CD4-positive, alpha-beta T cell treated with Interleukin-4 for 1 hour (primary cell): Measurements from ENCODE around the gene RNF8.
A peak's percentile ranks its signal among the peaks of the same experiment; 100 is the strongest.
"Not testable (repeated sequence)": the region's sequence is repeated elsewhere in the genome, so short reads cannot be mapped to it uniquely, and the experiment has no call there.

ENCODE experiments used
- DNase-seq, 2 donors: peaks; one replicate each; pipeline ENCODE4 v3.0.0-alpha.2; 2020 to 2022

The RNF8 gene

DNA sequence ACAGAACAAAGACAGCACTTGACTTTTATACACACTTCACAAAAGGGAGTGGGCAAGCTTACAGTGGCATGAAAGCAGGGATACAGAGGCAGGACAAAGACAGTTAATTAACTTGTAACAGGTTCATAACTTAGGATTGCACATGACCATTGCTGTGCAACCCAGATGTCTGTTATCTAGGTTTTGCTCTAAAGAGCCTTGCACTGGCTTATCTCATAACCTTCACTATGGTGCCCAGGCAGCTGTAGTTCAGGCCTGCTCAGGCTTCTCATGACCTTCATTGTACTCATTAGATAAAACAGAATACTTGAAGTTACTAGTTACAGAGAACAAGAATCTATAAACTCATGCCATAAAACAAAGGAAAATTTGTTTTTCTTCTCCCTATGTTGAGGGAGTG lies 47.9 kb downstream of the RNF8 start:
- not testable (repeated sequence) for DNase-seq

DNA sequence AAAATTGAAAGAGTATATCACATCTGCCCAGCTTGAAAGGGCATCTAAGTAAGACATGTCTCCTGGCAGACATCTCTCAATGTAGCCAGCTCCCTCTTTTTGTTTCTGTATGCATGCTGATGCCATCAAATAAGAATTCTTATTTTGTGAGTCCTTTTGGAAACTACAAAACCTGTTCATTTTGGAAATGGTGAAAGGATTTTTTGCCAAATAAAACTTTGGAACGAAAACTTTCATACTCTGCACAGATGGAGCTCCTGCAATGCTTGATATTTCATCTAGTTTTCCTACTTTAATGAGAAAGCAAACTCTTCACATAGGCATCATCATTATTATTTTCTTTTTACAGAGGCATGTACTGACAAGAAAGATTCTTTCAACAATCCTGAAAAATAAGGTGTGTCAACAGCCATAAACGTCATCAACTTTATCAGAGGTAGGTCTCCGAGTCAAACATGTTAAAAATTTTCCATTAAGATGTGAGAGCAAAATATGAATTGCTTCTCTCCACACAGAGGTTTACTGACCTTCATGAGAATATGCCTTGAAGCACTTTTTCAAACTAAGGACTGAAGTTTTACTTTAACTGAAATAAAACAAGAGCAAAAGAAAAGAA lies 53.1 kb downstream of the RNF8 start:
- no peak for DNase-seq

DNA sequence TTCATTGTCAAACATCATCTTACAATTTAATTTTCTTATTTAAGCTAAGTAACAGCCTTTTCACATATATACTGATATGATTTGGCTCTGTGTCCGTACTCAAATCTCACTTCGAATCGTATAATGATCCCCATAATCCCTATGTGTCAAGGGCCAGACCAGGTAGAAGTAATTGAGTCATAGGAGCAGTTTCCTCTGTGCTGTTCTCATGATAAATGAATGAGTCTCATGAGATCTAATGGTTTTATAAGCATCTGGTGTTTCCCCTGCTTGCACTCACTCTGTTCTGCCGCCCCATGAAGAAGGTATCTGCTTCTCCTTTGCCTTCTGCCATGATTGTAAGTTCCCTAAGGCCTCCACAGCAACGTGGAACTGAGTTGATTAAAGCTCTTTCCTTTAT lies 54.2 kb downstream of the RNF8 start:
- no peak for DNase-seq

DNA sequence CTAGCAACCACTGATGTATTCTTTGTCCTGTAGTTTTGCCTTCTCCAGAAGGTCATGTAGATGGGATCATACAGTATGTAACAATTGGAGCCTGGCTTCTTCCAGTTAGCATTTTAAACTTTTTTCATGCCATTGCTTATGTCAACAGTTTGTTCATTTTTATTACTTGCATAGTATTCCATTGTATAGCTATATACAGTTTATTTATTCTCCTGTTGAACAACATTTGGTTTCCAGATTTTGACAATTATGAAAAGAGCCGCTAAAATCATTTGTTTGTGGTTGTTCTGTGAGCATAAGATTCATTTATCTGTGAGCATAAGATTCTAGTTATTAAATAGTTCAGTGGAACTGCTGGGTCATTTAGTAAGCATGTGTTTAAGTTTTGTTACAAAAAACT lies 55.7 kb downstream of the RNF8 start:
- no peak for DNase-seq

DNA sequence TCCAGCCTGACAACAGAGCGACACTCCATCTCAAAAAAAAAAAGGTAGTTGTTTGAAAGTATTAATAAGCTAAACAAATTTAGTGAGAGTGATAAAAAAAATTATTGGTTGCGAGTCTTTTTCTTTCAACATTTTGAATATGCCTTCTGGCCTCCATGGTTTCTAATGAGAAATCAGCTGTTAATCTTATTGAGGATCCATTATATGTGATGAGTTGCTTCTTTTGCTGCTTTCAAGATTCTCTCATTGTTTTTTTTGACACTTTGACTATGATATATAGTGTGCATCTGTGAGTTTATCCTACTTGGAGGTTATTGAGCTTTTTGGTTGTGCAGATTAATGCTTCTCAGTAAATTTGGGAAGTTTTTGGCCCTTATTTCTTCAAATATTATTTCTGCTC lies 63.6 kb downstream of the RNF8 start:
- DNase-seq: no peak

DNA sequence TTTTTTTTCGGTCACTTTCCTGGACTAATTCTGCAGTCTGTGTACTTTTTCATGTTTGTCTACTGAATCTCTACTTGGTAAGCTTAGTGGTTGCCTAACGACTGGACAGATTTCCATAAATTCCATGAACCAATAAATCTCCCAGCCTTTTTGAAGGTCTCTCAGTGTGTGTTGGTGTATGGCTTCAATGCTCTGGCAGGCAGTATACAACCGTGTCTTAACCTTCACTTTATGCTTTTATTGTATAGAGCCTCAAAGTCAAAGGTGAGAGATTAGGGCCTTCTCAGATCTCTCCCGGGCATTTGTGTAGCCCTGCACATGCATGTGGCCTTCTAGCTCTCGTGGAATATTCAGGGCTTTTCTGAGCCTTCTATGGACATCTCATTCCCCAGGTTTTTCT lies 64.9 kb downstream of the RNF8 start:
- no peak for DNase-seq

DNA sequence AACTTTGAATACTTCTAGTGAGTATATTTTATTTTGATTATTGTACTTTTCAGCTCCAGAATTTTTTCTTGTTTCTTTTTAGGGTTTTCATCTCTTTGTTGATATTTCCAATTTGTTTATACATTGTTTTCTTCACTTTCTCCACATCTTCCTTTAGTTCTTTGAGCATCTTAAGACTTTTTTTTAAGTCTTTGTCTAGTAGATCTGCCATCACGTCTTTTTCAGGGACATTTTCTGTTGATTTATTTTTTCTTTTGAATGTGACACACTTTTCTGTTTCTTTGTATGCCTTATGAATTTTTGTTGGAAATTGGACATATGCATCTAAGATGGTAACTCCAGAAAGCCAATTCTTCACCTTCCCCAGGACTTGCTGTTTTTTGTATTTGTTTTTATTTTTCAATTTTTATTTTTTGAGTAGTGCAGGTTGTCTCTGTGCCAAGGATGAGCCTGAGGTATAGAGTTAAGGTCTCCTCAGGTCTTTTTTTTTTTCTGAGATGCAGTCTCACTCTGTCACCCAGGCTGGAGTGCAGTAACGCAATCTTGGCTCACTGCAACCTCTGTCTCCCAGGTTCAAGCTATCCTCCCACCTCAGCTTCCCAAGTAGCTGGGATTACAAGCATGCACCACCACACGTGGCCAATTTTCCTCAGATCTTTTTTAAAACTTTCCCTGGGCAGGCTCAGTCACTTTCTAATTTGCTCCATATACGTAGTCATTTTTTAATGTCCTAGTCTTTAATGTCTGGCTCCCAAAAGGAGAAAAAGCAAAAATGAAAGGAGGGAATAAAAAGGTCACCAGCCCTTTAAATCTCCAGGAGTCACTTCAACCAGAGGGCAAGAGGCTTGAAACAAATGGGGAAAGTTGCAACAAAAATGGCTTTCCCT lies 72.5 kb downstream of the RNF8 start:
- DNase-seq: no peak

DNA sequence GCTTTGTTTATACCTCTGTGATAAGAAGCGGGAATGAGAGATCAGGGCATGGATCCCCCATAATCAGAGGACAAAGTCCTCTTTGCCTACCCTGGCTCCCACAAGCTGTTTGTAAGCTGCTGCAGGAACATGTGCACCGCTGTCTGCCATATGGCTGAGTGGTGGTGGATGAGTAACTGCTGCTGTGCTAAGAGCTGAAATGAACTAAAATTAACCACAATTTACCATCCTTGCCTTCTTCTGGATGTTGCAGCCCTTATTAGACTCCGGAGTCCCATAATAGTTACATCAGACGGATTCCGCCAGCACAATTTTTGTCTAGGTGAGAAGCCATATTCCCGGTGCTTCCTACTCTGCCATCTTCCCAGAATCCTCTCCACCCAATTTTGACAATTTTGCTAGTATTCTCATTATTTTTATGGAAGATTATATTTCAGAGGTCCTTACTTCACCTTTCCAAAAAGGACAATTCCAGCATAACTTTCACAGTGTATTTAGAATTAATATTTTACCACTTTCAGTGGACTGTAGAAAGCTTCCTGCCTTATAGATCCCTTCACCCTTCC lies 73.2 kb downstream of the RNF8 start:
- no peak for DNase-seq

DNA sequence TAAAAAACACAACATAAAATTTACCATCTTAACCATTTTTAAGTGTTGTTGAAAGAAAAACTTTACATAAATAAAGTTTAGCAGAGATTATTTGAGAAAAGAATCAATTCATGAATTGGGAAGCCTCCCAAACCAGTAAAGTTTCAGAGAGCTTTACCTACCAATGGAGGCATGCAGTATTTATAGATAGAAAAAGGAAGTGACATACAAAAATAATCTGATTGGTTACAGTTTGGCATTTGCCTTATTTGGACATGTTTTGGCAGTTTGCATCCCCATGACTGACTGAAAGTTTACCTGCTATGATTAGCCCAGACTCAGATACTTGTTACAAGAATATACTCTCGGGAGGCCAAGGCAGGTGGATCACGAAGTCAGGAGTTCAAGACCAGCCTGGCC lies 75.6 kb downstream of the RNF8 start:
- no peak for DNase-seq

DNA sequence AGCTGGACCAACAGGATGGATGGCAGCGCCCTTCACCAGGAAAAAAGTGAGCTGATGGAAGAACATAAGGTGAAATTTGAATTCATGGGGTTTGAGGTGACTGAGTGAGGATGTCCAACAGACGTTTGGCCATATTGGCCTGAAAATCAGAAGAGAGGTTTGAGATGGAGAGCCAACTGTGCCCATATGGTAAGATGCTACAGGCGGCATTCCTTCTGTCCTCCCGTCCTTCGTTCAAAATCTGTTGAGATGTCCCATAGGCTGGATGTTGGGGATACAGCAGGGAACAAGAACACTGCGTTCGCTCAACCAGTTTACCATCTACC lies 78.8 kb downstream of the RNF8 start:
- DNase-seq: no peak

DNA sequence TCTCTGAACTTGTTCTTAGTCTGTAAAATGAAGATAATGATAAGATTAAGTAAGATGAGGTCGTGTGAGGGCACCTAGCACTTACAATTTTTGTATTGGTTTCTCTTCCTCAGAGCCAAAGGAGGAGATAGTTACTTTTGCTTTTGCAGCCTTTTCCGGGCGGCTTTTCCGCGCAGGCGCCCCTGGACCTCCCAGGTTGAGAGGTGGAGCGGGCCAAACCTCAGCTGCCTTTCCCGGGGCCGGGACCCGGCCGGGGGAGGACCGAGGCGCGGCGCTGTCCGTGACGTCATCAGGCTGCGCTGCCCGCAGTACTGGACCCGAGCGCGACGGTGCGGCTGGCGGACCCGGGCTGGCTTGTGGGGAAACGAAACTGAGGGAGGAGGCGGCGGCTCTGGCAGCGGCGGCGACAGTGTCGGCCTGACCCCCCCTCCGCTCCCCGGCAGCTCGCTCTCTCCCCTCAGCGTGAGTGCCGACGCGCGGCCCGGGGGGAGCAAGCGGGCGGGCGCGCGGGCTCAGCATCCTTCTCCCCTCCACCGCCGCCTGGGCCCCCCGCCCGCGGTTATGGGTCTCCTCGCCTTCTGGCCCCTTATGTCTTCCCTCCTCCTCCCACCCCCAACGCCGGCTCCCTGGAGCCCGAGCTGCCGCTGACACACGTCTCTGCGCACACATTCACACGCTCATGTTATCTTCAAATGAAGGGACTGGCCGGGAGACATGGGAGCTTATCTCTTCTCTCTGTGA lies 79.3 kb downstream of the RNF8 start, which contains the start of gene CMTR1:
Gene CMTR1, plus strand, starts transcription at position 306 of the 741 bp plus-strand sequence. CDS start 2,409 bp downstream, outside the sequence.
- peak; percentile 97 to 98 for DNase-seq

DNA sequence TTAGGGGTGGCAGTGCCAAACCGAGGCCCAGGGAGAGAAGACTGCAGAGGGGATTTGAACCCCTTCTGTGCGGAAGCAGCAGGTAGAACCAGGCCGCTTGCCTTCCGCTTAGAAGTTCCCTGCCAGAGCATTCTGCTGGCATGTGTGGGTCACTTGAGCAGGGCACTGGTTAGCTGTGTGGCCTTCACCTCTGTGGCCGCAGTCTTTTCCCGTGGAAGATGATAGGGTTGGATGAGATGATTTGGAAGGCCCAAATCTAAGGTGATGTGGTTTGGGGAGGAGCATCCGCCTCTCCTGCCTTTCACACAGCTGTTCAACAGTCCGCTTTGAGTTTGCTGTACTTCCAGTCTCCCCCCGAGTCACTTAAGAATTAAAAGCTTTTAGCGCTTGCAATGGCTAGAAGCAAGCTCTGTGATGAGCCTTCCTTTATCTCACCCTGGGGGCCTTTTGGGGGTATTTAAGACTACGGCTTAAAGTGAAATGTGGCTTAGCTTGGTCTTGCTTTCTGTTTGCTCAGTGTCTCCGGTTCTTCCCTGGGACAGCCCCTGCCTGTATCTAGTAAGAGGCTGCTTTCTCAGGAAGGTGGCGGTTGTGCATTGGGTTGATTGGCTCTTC lies 80.0 kb downstream of the RNF8 start:
- peak; percentile 33 to 72 for DNase-seq

DNA sequence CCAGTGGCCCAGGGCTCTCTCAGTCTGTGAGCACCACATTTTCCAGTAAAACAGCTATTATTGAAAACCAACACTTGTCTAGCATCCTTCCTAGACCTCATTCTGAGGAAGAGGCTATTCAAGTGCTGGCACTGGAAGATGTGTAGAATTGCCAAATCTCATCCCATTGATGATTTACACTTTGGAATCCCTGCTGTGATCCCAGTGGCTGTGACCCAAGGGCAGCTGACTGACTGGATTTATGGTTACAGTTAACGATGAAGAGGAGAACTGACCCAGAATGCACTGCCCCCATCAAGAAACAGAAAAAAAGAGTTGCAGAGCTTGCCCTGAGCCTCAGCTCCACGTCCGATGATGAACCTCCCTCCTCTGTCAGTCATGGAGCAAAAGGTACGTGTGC lies 81.6 kb downstream of the RNF8 start:
- DNase-seq: no peak

DNA sequence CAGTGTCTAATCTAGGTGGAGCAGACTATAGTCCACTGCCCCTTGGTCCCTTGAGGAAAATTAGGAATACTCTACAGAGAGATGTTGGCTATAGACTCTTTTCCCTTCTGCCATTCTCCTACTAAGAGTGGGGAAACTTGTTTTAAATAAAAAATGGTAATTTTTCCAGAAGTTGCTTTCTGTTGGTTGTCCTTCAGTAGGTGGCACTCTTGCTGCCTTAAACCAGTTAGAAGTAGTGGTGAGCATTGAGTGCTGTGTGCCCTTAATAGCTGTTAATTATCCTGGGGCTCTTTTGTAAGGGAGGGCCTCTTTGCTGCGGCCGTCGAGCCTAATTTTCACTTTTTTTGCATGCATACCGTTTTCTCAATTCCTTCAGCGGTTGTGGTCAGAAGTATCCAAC lies 82.0 kb downstream of the RNF8 start:
- no peak for DNase-seq

DNA sequence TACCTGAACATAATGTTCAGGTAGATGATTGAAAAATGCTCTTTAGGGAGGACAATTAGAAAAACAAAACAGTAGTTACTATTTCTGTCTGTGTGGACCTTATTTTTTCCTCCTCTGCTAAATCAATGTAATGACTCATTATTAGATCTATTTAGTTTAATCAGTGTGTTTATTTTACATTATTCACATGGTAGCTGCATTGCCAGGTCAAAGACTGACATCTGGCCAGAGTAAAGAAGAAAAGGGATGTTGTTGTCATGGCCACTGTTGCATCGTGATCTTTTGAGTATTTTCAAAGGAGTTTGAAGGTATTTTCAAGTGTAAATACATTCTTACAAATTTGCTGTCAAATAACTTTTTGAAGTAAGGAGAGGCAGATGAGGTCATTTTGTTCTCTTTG lies 85.1 kb downstream of the RNF8 start:
- no peak for DNase-seq

DNA sequence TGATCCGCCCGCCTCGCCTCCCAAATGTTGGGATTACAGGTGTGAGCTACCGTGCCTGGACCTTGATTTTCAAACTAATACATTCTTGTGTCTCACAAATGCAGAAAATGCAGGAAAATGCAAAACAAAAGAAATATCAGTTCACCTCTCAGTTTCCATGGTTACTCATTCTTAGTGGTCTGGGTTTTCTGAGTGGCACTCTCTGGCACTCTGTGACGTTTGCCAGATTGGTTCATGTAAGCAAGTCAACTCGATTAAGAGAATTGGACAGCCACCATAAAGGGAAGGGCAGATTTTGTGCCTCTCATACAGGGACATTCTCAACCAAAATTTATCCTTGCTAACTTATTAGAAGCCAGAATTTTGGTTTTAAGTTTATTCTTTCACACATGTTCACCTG lies 87.9 kb downstream of the RNF8 start:
- DNase-seq: peak in 1 of 2 donors; percentile 13

DNA sequence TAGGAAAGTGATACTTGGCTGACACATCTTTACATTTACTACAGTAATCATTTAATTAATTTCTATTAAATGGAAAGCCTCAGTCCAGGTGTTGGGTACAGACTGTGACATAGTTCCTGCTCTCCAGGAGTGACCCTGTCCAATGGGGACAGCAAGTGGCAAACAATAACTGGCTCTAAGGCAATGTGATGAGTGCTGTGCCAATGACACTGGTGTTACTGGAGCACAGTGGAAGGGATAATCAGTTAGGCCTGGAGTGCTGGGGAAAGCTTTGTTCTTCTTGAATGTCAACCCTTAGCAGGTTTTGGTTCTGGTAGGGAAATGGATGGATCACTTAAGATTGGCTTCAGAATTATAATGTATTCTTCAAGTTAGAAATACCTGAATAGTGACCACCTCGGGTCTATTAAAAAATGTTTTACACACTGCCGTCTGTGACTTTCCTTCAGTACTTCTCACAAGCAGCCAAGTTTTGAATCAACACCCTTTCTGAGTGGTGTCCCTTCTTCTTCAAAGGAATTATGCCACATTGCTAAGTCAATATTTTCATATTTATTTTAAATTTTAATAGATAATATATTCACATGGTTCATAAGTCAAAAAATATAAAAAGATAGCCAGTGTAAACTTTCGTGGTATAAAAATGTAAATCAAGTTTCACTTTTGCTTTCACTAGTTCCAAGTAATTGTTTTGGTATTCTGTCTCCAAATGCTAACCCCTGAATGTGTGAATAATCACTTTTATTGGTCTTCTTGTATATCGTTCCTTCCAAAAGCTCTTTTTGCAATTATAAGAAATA lies 88.8 kb downstream of the RNF8 start:
- peak in 1 of 2 donors; percentile 54 for DNase-seq

DNA sequence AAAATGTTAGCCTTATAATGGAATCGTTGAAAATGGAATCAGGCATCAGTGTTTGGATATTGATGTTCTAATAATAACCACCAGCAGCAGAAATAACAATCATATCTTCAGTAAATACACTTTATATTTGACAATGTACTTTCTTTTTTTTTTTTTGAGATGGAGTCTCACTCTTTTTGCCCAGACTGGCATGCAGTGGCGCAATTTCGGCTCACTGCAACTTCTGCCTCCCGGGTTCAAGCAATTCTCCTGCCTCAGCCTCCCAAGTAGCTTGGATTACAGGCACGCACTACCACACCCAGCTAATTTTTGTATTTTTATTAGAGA lies 89.4 kb downstream of the RNF8 start:
- not testable (repeated sequence) for DNase-seq
